CD4-positive, alpha-beta T cell treated with Interleukin-21 for 1 hour (primary cell): ENCODE results near the gene HDGFL2.

Experiments
- DNase-seq: peaks from one replicate; pipeline ENCODE4 v3.0.0-alpha.2; 2020

The HDGFL2 gene

DNA sequence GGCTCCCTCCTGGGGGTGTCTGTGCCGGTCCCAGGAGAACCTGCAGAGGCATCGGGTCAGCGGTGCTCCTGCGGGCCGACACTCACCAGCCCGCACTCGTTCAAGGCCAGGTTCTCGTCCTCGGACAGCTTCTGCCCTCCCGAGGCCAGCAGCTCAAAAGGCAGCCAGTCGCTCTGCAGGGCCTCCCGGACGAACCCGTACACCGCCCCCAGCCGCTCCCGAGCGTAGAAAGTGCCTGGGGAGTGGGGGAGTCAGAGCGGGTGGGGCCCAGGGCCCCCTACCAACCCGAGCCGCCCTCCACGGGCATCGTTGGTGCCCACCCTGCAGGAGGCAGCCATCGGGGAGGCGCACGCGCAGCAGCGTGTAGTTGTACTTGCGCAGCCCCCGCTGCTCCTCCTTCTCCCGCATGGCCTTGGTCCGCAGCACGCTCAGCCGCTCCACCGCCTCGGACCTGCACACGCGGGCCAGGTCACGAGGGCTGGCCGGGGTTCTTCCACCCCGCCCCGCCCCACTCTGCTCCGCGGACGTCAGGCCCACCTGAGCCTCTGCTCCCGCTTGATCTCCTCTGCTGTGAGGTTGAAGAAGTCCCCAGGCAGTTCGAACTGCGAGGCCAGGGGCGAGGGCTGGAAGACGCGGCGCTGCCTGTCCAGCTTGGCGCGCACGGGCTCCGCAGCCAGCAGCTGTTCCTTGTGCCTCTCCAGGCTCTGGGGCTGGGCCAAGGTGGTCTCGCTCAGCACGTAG, 26.0 kb upstream of the HDGFL2 start:
- no peak for DNase-seq

DNA sequence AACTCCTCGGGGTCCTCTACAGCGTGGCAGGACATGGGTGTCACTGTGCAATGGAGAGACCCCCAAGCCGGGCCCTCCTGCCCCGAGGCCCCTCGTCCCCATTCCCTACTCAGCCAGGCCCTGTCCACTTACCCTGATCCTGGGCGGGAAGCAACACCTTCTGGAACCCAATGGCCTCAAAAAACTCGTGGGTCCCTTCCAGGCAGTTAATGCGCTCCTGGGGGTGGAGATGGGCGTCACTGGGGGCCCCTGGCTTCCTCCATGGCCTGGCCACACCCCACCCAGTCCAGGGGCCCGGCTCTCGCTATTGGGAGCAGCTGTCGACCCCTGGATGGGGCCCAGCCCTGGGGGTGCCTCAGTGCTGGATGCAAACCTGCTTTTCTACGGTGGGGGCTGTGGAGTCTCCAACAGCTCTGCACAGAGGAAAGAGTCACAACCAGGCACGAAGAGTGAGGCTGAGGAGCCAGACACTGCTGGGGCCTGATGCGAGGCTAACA, 25.3 kb upstream of the HDGFL2 start:
- DNase-seq = no peak

GRCh38 chr19:4447327-4448146, 24.6 kb upstream of the HDGFL2 start:
- DNase-seq = no peak

DNA sequence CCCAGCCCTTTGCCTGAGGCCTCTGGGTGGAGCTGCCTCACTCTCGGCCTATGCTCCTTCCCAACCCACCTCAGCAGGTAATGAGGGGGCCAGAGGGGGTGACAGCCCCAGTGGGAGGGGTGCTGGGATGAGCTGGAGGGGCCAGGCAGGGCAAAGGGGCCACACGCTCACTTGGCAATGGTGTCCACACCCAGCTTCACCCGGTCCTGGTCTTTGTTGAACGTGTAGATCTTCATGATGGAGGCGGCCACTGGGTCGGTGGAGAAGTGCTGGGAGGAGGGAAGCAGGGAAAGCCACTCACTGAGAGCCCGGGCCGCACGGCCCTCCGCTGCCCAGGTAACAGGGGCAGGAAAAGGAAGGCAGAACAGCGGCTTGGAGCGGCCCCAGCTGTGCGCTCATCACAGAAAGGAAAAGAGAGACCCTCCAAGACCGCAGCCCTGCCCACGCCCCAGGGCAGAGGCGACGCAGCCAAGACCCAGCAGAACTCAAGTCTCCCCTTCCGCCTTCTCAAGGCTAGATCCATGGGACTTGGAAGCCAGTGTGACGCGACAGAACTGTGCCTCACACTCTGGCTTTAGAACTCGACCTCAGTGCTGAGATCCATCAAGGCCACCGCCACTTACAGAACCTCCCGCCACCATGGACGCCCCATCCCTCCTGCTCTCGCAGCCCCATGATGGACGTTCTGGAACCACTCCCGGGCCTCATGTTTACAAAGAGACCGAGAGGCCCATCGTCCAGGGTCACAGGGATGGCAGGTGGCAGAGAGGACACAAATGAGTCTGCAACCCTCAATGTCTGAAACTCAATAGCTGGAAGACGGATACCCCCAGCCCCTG, 23.7 kb upstream of the HDGFL2 start:
- DNase-seq = no peak

- no peak for DNase-seq
Observed at GRCh38 chr19:4449022-4449638, 23.0 kb upstream of the HDGFL2 start.

DNA sequence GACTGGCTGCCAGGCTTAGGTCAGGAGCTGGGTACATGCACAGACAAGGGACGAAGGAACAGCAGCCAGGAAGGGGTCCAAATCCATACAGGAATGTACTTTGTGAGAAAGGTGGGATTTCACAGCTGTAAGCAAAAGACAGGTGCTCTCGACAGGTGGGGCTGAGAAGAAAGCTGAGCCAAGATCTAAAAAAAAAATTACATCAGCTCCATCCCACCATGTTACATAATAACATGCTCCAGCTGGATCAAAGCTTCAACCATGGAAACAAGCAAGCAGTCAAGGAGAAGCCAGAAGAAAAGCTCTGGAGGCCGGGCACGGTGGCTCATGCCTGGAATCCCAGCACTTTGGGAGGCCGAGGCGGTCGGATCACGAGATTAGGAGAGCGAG, 22.5 kb upstream of the HDGFL2 start:
- no peak for DNase-seq

DNA sequence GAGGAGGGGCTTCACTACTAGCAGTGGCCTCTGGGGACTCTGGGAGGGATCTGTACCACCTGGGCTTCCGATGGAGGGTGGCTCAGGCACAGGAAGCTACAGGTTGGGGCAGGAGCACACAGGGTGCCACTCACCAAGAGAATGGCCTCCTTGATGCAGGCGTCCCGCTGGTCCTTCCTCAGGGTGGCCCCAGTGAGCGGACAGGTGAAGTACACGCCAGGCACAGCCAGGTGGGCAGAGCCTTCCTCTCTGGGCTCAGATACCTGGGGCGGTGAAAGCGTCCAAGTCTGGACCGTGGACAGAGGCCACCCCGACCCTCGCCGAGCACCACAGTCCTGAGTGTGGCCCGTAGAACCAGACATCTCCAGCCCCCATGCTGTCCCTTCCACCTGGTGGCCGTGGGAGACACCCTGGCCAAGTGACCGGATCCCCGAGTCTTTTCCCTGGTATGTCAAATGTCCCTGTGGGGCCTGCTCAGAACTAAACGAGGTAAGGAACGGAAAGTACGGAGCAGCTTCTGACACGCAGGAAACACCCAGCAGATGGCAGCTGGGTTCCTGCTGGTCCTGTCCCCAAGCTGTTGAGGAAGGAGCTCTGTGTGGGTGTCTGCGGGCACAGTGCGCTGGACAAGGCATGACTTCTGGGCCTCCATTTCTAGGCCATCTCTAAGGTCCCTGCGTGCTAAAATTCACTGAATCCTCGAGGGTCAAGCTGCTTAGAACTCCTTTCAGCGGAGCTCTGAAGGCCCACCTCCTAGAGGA, 19.7 kb upstream of the HDGFL2 start:
- no peak for DNase-seq

DNA sequence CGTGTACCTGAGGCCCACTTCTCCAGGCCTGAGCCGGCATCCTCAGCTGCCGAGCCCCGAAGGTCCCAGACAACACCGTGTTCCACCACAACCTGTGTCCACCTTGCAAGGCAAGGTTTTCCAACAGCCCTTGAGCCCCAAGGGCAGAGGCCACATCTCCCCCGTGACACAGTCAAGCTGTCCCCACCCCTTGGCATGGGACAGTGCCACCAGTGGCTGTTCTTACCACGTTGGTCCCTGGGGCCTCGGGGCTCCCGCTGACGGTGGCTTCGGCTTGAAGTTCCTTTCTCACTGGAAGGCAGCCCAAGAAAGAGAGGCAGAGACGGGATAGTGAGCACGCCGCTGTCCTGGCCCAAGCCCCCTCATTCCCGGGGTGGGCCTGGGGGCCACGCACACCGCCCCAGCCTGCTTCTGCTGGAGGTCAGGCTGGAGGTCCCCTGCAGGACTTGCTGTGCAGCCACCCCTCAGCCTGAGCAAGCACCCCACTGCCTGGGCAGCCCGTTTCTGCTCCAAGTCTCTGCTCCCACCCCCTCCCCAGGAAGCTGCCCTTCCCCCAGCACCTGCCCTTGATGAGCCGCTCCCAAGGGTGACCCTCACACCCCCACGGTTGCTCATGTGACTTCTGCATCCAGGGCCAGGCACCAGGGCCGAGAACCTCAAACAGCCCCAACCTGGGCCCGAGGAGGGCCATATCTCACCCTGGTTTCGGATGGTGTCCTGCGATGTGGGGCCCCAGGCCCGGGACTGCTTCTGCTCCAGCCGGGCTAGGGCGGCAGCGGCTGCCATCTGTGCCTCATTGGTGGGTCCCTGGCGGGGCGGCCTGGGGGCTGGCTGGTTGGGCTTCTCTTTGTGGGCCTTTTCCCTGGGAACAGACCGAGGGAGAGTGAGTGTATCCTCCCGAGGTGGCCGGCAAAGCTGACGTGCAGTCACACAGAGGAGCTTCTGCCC, 18.6 kb upstream of the HDGFL2 start:
- no peak for DNase-seq

- DNase-seq = no peak
Observed at GRCh38 chr19:4454747-4455718, 17.1 kb upstream of the HDGFL2 start.

- no peak for DNase-seq
Observed at GRCh38 chr19:4455719-4456475, 16.2 kb upstream of the HDGFL2 start.

GRCh38 chr19:4456476-4456842, 15.6 kb upstream of the HDGFL2 start:
- no peak for DNase-seq

DNA sequence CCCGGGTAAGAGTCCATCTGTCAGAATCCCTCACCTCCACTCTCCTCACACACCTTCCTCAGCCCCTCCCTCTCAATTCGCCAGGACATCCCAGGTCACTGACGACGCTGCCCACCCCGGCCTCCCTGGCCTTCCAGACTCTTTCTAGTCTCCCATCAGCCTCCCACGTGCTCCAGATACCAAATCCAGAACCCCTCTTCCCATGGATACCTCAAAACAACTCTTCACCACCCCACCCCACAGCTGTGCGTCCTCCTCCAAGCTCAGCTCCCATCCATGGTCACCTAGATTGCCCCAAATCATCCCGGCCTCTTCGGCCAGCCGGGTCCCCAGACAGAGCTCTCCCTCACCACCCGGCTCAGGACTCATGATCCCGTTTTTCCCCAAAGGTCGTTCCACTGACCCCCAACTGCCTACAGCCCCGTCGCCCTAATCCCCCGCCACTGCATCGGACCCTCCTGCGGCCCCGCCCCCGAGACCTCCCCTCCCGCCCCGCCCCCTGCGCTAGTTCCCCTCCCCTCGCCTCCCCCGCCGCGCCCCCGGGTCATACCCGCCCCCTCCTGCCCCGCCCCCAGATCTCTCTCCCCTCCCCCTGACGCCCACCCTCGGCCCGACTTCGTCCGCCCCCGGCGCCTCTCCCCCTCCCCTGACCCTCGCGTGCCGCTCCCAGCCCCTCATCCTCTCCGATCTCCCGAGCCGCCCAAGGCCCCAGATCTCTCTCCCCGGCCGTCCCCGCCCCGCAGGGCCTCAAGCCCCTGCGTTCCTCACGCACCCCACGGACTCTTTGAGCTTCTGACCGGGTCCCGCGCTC, 15.0 kb upstream of the HDGFL2 start:
- DNase-seq = peak; percentile 42

DNA sequence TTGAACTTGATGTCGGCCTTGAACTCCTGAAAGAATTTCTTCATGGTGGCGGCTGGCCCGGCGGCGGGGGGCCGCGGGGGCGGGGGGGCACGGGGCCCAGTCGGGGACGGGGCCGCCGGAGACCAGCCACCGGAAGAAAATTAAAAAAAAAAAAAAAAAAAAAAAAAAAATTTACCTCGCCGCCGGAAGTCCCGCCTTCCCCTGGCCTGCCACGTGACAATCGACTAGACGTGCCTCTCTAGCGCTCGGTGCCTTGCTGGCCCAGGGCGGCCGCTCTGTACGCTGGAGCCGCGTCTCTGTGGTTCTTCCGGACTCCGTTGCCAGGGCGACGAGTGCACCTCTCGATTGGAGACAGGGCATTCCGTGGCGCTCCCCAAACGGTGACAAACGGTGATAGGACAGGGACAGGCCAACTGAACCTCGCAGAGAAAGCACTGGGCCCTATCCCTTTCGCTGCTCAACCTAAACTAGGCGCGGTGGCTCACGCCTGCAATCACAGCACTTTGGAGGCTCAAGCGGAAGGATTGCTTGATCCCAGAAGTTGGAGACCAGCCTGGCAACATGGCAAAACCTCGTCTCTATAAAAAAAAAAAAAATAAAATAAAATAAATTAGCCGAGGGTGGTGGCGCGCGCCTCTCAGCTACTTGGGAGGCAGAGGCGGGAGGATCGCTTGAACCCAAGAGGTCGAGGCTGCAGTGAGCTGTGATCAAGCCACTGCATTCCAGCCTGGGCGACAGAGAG, 14.3 kb upstream of the HDGFL2 start, which contains the start of gene UBXN6:
TSS of gene UBXN6 (minus strand) at position 141 of the 742 bp plus-strand sequence. CDS start at position 44, 97 bp downstream.
- DNase-seq = peak; percentile 99

- DNase-seq = no peak
Observed at GRCh38 chr19:4464815-4465581, 7.1 kb upstream of the HDGFL2 start.

DNA sequence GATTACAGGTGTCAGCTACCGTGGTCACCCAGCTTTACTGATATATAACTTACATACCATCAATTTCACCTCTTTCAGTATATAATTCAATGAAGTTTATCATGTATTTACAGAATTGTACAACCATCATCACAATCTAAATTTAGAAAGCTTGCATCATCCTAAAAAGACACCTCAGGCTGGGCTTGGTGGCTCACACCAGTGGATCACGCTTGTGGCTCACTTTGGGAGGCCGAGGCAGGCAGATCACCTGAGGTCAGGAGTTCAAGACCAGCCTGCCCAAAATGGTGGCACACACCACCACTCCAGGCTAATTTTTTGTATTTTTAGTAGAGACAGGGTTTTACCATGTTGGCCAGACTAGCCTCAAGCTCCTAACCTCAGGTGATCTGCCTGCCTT, 4.3 kb upstream of the HDGFL2 start:
- no peak for DNase-seq
